MCF 10A (cell line): ENCODE results near the gene SCN1A. TPM values are rescaled to one million over a fixed set of nuclear protein-coding genes. Genes with fewer than 3 reads are reported as not detected.

Experiments used
- BruUV-seq: library from RNA; stranded (reverse); fragments of 400-500 nt; replicated peaks from 2 replicates; lab custom pipeline; 2021; lab: Mats Ljungman, UMichigan
- CTCF ChIA-PET: fragments of 300-600 bp; sonication (Branson Sonifier 250); formaldehyde crosslinking; extraction: SDS; loops from one replicate; lab custom pipeline; 2021; ENCODE audit warnings: antibody characterized with exemption, inconsistent platforms; lab: Yijun Ruan, JAX
- POLR2A ChIA-PET: fragments of 300-600, 350-650 bp; sonication (Branson Sonifier 250); formaldehyde crosslinking; extraction: SDS; loops from one replicate; lab custom pipeline; 2020; ENCODE audit warnings: antibody characterized with exemption, inconsistent platforms; lab: Yijun Ruan, JAX
- DNase-seq: peaks from one replicate; pipeline ENCODE4 v3.0.0-alpha.2; 2018; ENCODE audit not compliant: unreplicated experiment
- H3K27ac Mint-ChIP-seq: one replicate; pipeline ENCODE4 v1.8.0; 2022; ENCODE audit warnings: mild to moderate bottlenecking, low read depth, mixed read lengths; ENCODE audit not compliant: unreplicated experiment
- H3K27me3 Mint-ChIP-seq: one replicate; pipeline ENCODE4 v1.8.0; 2022; ENCODE audit warnings: mixed read lengths; ENCODE audit not compliant: insufficient read depth, unreplicated experiment
- H3K36me3 Mint-ChIP-seq: one replicate; pipeline ENCODE4 v1.8.0; 2022; ENCODE audit warnings: mild to moderate bottlenecking, moderate library complexity, mixed read lengths; ENCODE audit not compliant: insufficient read depth, unreplicated experiment
- H3K4me1 Mint-ChIP-seq: one replicate; pipeline ENCODE4 v1.8.0; 2022; ENCODE audit warnings: mixed read lengths; ENCODE audit not compliant: insufficient read depth, unreplicated experiment
- H3K4me3 Mint-ChIP-seq: one replicate; pipeline ENCODE4 v1.8.0; 2022; ENCODE audit warnings: mild to moderate bottlenecking, moderate library complexity, mixed read lengths; ENCODE audit not compliant: unreplicated experiment
- H3K9me3 Mint-ChIP-seq: one replicate; pipeline ENCODE4 v1.8.0; 2022; ENCODE audit warnings: mixed read lengths; ENCODE audit not compliant: unreplicated experiment
- intact Hi-C: fragments of 100-400 bp; cut with micrococcal nuclease; formaldehyde crosslinking; loops from 2 replicates; pipeline ENCODE4 v1.14.1; 2022
- total RNA-seq: library from RNA; stranded (reverse); gene quantifications from 2 replicates; pipeline ENCODE4 v1.2.3, GENCODE V29; 2022
- TF ChIP-seq, protein P1 (sequence below): fragments of 200-600 bp; IDR thresholded peaks from one replicate; pipeline ENCODE4 v1.8.0; 2022; ENCODE audit warnings: antibody characterized with exemption, mild to moderate bottlenecking; ENCODE audit not compliant: unreplicated experiment

Gene SCN1A
- total RNA-seq, 1 experiment from 2014 or later: not detected

DNA sequence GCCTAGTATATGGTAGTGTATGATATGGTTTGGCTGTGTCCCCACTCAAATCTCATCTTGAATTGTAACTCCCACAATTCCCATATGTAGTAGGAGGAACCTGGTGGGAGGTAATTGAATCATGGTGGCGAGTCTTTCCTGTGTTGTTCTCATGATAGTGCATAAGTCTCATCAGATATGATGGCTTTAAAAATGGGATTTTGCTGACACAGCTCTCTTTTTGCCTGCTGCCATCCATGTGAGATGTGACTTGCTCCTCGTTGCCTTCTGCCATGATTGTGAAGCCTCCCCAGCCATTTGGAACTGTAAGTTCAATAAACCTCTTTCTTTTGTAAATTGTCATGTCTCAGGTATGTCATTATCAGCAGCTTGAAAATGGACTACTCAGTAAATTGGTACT, 9.5 kb upstream of the SCN1A start:
- Mint-ChIP-seq H3K4me1 (no peaks in the 10 kb centered on the region), H3K4me3 (no peak overlapping the region), H3K27ac (no peak overlapping the region), H3K9me3 (no peaks in the 10 kb centered on the region), H3K36me3 (no peaks in the 10 kb centered on the region), H3K27me3 (peaks cover 52% of the 10 kb centered on the region)
- TF ChIP-seq, protein P1, sequence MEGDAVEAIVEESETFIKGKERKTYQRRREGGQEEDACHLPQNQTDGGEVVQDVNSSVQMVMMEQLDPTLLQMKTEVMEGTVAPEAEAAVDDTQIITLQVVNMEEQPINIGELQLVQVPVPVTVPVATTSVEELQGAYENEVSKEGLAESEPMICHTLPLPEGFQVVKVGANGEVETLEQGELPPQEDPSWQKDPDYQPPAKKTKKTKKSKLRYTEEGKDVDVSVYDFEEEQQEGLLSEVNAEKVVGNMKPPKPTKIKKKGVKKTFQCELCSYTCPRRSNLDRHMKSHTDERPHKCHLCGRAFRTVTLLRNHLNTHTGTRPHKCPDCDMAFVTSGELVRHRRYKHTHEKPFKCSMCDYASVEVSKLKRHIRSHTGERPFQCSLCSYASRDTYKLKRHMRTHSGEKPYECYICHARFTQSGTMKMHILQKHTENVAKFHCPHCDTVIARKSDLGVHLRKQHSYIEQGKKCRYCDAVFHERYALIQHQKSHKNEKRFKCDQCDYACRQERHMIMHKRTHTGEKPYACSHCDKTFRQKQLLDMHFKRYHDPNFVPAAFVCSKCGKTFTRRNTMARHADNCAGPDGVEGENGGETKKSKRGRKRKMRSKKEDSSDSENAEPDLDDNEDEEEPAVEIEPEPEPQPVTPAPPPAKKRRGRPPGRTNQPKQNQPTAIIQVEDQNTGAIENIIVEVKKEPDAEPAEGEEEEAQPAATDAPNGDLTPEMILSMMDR: no peak
- no TSS peak for BruUV-seq
- intact Hi-C loops: no loop called here
- ChIA-PET POLR2A (no interaction called here), CTCF (interaction anchor here (1.6 kb wide), 1 partner anchor 80 kb away, joined by 3 read pairs; no protein-coding TSS in a partner anchor)
- no peak for DNase-seq

DNA sequence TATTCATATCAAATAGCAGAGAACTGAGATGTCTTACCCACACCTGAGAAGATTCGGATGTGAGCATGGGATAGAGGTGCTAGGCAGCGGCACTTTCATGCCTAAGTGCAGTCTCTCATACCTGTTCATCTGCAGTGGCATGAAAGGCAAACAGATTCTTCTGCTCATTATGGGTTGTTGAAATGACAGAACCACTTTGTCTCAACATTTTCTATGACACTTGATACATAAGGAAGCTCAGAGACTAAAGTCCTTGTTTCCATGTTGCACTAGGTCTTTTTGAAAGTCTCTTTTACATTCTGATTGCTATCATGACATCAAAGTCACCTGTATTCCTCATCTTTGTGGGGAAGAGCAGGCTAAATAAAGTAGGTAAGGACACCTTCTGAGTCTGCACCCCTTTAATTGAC, 8.0 kb upstream of the SCN1A start:
- Mint-ChIP-seq H3K27me3 (peaks cover 66% of the 10 kb centered on the region), H3K27ac (no peak overlapping the region), H3K36me3 (no peaks in the 10 kb centered on the region), H3K4me3 (no peak overlapping the region), H3K9me3 (no peaks in the 10 kb centered on the region), H3K4me1 (no peaks in the 10 kb centered on the region)
- ChIA-PET CTCF (interaction anchor here (1.1 to 1.6 kb wide), 2 partner anchors 10 to 79 kb away, joined by 3 read pairs; no protein-coding TSS in a partner anchor), POLR2A (interaction anchor here (1.0 kb wide), 1 partner anchor 20 kb away, joined by 3 read pairs; no protein-coding TSS in a partner anchor)
- TF ChIP-seq, protein P1: no peak
- no peak for DNase-seq
- intact Hi-C loops: no loop called here
- no TSS peak for BruUV-seq

DNA sequence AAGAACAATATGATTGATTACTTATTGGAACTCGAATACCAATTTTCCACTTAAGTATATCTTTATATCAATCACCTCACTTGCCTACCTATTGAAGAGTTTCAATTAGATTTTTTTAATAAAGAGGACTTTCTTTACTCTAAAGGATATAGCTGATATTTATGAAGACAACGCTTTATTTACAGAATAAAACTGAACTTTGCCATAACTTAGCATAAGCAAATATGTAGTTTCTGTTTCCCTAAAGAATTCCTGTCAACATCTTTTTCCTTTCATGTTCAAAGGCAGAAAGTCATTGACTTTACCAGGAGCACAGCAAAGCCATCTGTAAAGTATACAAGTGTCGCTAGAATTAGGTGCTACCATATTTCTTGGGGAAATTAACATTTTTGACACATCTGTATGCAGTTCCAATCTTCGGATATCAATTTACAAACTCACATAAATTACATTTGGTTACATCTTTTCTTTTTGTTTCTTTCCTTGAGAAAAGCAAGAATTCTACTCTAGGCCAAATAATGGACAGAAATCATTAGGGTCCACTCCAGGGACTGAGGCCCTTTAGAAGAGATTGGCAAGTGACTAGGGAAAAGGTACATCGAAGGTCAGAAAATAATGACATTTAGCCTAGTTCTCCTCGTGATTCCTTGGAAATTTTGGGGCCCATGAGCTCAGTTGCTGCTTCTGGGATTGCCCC, 7.5 kb upstream of the SCN1A start:
- no peaks in the 10 kb centered on the region for H3K9me3 Mint-ChIP-seq
- H3K36me3 Mint-ChIP-seq: no peaks in the 10 kb centered on the region
- H3K4me1 Mint-ChIP-seq: no peaks in the 10 kb centered on the region
- no TSS peak for BruUV-seq
- CTCF ChIA-PET: no interaction called here
- TF ChIP-seq, protein P1: no peak
- intact Hi-C loops: no loop called here
- no peak for DNase-seq
- H3K27ac Mint-ChIP-seq: no peak overlapping the region
- H3K4me3 Mint-ChIP-seq: no peak overlapping the region
- H3K27me3 Mint-ChIP-seq: peaks cover 72% of the 10 kb centered on the region
- POLR2A ChIA-PET: interaction anchor here (1.0 kb wide), 1 partner anchor 20 kb away, joined by 3 read pairs; no protein-coding TSS in a partner anchor

DNA sequence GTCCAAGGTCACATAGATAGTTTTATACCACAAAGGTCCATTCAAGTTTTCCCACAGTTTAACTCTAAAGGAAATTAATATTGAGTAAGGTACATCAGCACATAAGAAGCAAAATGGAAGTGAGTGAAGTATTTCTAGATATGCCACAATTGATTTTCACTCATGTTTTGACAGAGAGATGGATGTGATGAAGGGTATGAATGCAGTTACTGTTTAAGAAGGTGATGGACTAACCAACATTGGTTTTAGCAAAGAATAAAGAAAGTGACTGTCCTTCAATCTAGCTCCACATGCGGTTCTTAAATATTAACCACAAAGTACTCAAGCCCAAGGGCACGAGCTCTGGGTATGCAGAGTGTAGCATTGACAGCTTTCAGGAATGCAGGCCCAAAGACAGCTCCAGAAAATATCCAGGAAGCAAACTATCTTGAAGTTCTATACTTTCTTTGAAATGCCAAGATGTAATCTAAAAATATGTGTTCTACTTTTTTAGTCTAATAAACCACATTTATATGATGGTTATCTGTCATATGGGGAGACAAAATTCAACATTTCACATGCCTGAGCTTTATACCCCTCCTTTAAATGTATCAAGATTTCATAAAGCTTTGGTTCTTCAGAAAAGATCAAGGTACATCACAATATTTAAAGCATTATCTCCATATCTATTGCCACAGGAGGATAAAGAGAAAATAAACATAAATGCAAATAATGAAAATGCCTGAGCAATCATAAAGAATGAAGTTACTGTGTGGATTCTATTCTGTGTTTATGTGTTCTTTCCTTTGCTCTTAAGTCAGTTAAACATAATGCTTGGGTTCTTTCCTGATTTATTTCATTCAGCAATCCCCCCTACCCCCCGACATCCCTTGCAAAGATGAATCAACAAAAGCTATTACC, 6.7 kb upstream of the SCN1A start:
- intact Hi-C loops: no loop called here
- BruUV-seq: no TSS peak
- ChIA-PET POLR2A (no interaction called here), CTCF (interaction anchor here (1.0 kb wide), 1 partner anchor 9 kb away, joined by 4 read pairs; no protein-coding TSS in a partner anchor)
- Mint-ChIP-seq H3K36me3 (no peaks in the 10 kb centered on the region), H3K4me3 (no peak overlapping the region), H3K4me1 (no peaks in the 10 kb centered on the region), H3K27me3 (peaks cover 80% of the 10 kb centered on the region), H3K9me3 (no peaks in the 10 kb centered on the region), H3K27ac (no peak overlapping the region)
- DNase-seq: no peak
- TF ChIP-seq, protein P1: no peak
